ENCODE data around the gene ARHGAP24. TPM values are rescaled to one million over a fixed set of nuclear protein-coding genes. Genes with fewer than 3 reads are reported as not detected.

ARHGAP24 gene
- total and polyA plus RNA-seq, 2 of the 13 experiments (the other 11 are each of a cell fraction or from before 2014, with no cell fraction given): 0.07 to 0.55 TPM

DNA sequence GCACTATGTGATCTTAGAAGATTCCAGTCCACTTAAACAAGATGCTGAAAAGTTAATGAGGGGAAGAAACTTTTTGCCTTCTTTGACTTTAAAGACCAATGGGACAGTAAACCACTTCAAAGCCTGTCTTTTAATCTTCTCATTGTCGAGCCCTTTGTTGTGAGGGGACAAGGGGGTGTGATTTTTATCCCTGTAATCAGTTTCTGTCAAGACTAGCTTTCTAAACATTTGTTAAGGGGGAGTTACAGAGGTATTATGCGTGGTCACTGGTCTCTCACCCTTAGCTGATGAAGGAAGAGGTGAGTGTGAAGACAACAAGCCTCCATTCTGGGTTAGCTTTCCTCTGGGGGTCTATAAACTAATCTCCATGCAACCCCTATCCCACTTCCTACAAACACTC lies 409.3 kb downstream of the ARHGAP24 start:
- ChIA-PET CTCF (ENCODE audit: low intra/inter-chr PET ratio, low total read pairs) (no interaction called here), POLR2A (no interaction called here)
- DNase-seq (ENCODE audit: low spot score): no peak
- Histone ChIP-seq H3K27me3 (ENCODE audit: control insufficient read depth in 1 of 2, insufficient read depth in 2 of 2, low read length in 2 of 2) (no peaks in the 10 kb centered on the region), H3K4me2 (ENCODE audit: low read depth, low read length) (no peak overlapping the region), H3K36me3 (replicated peaks in 1 of 2; ENCODE audit: control insufficient read depth in 1 of 2, insufficient read depth in 2 of 2, low read length in 2 of 2) (no peaks in the 10 kb centered on the region), H3K27ac (ENCODE audit: extremely low read length, insufficient read depth, low read length) (no peak overlapping the region), H3K4me3 (replicated peaks in 1 of 3; ENCODE audit: insufficient read depth in 1 of 3, low read depth in 2 of 3, low read length in 3 of 3) (no peak overlapping the region), H3K9me3 (ENCODE audit: low read length) (no peaks in the 10 kb centered on the region), H3K79me2 (ENCODE audit: insufficient read depth, low read length) (no peaks in the 10 kb centered on the region), H2AFZ (ENCODE audit: low read length) (no peak overlapping the region), H3K9ac (ENCODE audit: insufficient read depth, low read depth, low read length) (no peak overlapping the region), H4K20me1 (ENCODE audit: insufficient read depth, low read length) (no peaks in the 10 kb centered on the region), H3K4me1 (ENCODE audit: insufficient read depth, low read length) (no peaks in the 10 kb centered on the region)
- no TSS peak for BruUV-seq (replicated peaks)
- TF ChIP-seq ZNF703 (CRISPR knock-in tag; IDR thresholded peaks at IDR 0.05; ENCODE audit: borderline replicate concordance) (no peak), POLR2AphosphoS5 (IDR thresholded peaks at IDR 0.05; ENCODE audit: low read depth, low read length) (no peak), MAX (IDR thresholded peaks at IDR 0.05) (no peak), ZNF687 (CRISPR knock-in tag; IDR thresholded peaks at IDR 0.05) (no peak)
- TF ChIP-seq, protein P1, sequence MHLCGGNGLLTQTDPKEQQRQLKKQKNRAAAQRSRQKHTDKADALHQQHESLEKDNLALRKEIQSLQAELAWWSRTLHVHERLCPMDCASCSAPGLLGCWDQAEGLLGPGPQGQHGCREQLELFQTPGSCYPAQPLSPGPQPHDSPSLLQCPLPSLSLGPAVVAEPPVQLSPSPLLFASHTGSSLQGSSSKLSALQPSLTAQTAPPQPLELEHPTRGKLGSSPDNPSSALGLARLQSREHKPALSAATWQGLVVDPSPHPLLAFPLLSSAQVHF (CRISPR knock-in tag; IDR thresholded peaks at IDR 0.05): no peak
- ATAC-seq: no peak
- 8% methylated on average over 2 of the region's 2 CpGs for WGBS (ENCODE audit: low lambda C conversion rate)
- intact Hi-C loops (cut with micrococcal nuclease; ENCODE audit: unreplicated experiment): no loop called here
- in situ Hi-C loops (cut with HindIII; ENCODE audit: extremely low pct_ligation_motif_present, low pct_unique_long_range_greater_than_20kb): no loop called here
- no peak for FAIRE-seq

All from HepG2 (cell line).